NT2/D1 (cell line): ENCODE measurements around the gene GPR152.
A peak's percentile ranks its signal among the peaks of the same experiment; 100 is the strongest.

Experiments used
- DNase-seq: peaks from one replicate; pipeline ENCODE4 v3.0.0-alpha.2; 2011; ENCODE audit warnings: low read depth, low spot score
- H3K27me3 ChIP-seq: 2 replicates; pipeline ENCODE4 v1.6.0; 2011; ENCODE audit warnings: mild to moderate bottlenecking; ENCODE audit not compliant: insufficient read length, insufficient read depth
- H3K36me3 ChIP-seq: 2 replicates; pipeline ENCODE4 v1.6.1; 2011; ENCODE audit warnings: mild to moderate bottlenecking, low read length, mixed read lengths; ENCODE audit not compliant: insufficient read depth, insufficient read length
- H3K4me1 ChIP-seq: 2 replicates; pipeline ENCODE4 v1.5.1; 2011; ENCODE audit not compliant: insufficient read depth, insufficient read length
- H3K4me3 ChIP-seq: 2 replicates; pipeline ENCODE4 v1.5.1; 2011; ENCODE audit warnings: low read depth; ENCODE audit not compliant: insufficient read length
- H3K9ac ChIP-seq: 2 replicates; pipeline ENCODE4 v1.6.0; 2011; ENCODE audit warnings: low read depth; ENCODE audit not compliant: insufficient read length
- H3K9me3 ChIP-seq: 2 replicates; pipeline ENCODE4 v1.5.1; 2011; ENCODE audit warnings: mild to moderate bottlenecking, low read length; ENCODE audit not compliant: insufficient read depth
- SUZ12 ChIP-seq: IDR thresholded peaks from 2 replicates; pipeline ENCODE4 v1.6.1; 2011; ENCODE audit not compliant: insufficient read length, insufficient read depth; ENCODE audit errors: extremely low read depth
- YY1 ChIP-seq: IDR thresholded peaks from 2 replicates; pipeline ENCODE4 v1.6.1; 2011; ENCODE audit not compliant: insufficient read length, insufficient read depth
- ZNF274 ChIP-seq: IDR thresholded peaks from 2 replicates; pipeline ENCODE4 v1.6.1; 2011; ENCODE audit warnings: mild to moderate bottlenecking, low read depth, low read length

Gene GPR152

GRCh38 chr11:67445515-67445914, 7.0 kb downstream of the GPR152 start:
- Histone ChIP-seq H3K36me3 (peaks cover 20% of the 10 kb centered on the region), H3K4me3 (no peak overlapping the region), H3K9me3 (no peaks in the 10 kb centered on the region), H3K27me3 (peaks cover 4% of the 10 kb centered on the region), H3K9ac (no peak overlapping the region), H3K4me1 (peaks cover 25% of the 10 kb centered on the region)
- TF ChIP-seq SUZ12 (no peak), YY1 (no peak), ZNF274 (no peak)
- DNase-seq = no peak

DNA sequence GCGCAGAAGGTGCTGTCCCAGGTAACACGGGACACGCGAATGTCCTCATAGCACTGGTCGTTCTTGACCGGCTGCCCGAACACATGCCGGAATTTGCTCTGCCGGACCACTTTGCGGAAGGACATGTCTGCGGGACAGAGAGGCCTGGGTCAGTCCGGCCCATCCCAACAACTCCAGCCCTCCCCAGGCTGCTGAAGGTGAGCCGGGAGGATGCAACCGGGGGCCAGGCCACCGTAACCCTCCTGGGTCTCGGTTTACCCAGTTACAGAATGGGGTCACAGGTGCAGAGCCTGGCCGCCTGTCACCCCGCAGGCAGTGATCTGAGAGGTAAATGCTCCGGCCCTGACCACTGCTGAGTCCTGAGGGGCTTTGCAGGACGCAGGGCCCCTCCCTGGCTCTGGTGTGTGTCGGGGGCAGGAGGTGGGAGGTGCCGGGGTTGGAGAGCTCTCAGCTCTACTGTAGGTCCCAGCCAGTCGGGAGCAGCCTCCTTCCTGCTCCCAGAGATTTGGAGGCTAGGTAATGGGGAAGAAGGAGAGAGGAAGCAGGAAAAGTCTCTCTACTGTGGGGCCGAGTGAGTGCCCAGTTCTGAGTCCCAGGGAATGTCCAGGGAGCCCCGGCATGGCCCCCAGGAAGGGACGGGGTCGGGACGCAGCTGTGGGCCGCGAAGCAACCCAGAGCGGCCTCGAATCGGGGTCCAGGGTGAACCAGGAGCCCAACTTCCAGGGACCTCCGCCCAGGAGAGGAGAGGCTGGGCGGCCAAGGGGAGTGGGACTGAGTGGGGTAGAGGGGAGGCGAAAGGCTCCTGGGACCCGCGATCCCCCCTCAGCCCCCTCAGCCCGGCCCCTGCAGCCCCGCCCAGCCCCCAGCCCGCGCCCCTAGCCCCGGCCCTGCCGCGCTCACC, 9.8 kb downstream of the GPR152 start:
- TF ChIP-seq SUZ12 (no peak), YY1 (no peak), ZNF274 (no peak)
- H3K36me3 ChIP-seq = peaks cover 46% of the 10 kb centered on the region
- peaks cover 32% of the 10 kb centered on the region for H3K4me1 ChIP-seq
- H3K9ac ChIP-seq = peak overlapping the region; percentile 97
- peaks cover 4% of the 10 kb centered on the region for H3K27me3 ChIP-seq
- DNase-seq = no peak
- H3K4me3 ChIP-seq = peak overlapping the region; percentile 89
- H3K9me3 ChIP-seq = no peaks in the 10 kb centered on the region

DNA sequence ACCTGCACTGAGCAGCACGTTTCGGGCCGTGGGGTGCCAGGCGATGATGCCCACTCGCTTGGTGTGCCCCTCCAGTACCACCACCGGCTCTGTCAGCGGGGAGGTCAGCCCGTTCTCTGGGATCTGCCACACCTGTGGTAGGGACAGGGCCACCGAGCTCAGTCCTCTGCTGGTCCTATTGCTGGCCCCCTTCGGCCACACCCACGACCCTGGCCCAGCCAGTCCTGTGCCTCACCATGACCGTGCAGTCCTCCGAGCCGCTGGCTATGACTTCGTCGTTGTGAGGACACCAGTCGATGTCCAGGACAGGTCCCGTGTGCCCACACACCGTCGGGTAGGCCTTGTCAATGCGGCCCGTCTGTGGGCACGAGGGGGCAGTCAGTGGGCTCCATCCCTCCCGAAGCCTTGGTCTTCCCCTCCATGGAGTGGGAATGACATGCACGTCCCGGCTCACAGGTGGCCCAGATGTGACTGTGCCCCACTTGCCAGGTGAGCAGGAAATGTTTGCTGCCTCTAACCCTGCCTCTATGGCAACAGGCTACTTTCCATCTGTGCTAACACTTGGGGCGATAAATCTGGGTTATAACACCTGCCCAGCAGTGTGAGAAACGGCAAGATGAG, 10.7 kb downstream of the GPR152 start:
- Histone ChIP-seq H3K36me3 (peaks cover 53% of the 10 kb centered on the region), H3K9me3 (no peaks in the 10 kb centered on the region), H3K27me3 (peaks cover 4% of the 10 kb centered on the region), H3K9ac (peak overlapping the region; percentile 62), H3K4me1 (peaks cover 37% of the 10 kb centered on the region), H3K4me3 (no peak overlapping the region)
- no peak for DNase-seq
- TF ChIP-seq YY1 (no peak), ZNF274 (no peak), SUZ12 (no peak)

GRCh38 chr11:67441098-67441563, 11.4 kb downstream of the GPR152 start:
- TF ChIP-seq YY1 (no peak), SUZ12 (no peak), ZNF274 (no peak)
- H3K4me3 ChIP-seq = no peak overlapping the region
- peaks cover 4% of the 10 kb centered on the region for H3K27me3 ChIP-seq
- no peaks in the 10 kb centered on the region for H3K9me3 ChIP-seq
- no peak for DNase-seq
- peak overlapping the region; percentile 33 for H3K9ac ChIP-seq
- H3K36me3 ChIP-seq = peaks cover 58% of the 10 kb centered on the region
- H3K4me1 ChIP-seq = peaks cover 44% of the 10 kb centered on the region

DNA sequence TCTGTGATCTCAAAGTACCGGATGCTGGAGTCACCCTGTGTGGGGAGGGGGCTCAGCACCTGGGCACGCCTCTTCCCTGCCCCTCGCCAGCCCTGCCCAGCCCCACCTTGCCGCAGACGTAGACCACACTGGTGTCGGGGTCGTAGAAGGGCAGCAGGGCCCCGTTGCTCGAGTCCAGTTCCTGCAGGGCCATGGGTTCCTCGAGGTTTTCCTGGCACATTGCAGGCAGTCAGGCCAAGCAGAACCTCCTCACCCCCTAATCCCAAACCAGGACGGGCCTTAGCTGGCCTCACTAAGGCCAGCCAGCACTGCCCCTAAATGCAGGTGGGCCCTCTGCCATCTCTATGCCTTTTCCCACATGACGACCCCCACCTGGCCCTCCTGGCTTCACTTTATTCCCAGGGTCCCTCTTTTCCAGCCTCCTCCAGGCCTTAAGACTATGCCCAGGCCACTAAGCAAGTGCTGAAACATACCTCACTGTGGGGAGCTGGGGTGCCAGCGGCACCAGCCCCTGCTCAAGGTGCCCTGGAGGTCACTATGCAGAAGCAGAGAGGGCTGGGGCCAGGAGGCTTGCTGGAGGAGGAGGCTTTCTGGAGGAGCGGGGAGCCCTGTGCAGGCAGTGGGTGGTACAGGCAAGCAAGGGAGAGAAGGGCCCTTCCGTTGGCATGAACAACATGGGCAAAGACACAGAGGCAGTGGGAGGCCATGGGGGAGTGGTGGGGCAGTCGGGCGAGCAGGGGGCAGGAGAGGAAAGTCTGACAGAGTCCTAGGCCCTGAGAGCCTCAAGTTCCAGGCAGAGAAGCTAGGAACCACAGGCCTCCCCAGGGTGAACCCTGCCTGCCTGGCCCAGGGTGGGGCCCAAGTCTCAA, 12.1 kb downstream of the GPR152 start:
- TF ChIP-seq YY1 (no peak), ZNF274 (no peak), SUZ12 (no peak)
- no peak overlapping the region for H3K4me3 ChIP-seq
- peaks cover 50% of the 10 kb centered on the region for H3K4me1 ChIP-seq
- H3K36me3 ChIP-seq = peaks cover 65% of the 10 kb centered on the region
- peak overlapping the region; percentile 33 for H3K9ac ChIP-seq
- DNase-seq = no peak
- H3K9me3 ChIP-seq = no peaks in the 10 kb centered on the region
- peaks cover 4% of the 10 kb centered on the region for H3K27me3 ChIP-seq

DNA sequence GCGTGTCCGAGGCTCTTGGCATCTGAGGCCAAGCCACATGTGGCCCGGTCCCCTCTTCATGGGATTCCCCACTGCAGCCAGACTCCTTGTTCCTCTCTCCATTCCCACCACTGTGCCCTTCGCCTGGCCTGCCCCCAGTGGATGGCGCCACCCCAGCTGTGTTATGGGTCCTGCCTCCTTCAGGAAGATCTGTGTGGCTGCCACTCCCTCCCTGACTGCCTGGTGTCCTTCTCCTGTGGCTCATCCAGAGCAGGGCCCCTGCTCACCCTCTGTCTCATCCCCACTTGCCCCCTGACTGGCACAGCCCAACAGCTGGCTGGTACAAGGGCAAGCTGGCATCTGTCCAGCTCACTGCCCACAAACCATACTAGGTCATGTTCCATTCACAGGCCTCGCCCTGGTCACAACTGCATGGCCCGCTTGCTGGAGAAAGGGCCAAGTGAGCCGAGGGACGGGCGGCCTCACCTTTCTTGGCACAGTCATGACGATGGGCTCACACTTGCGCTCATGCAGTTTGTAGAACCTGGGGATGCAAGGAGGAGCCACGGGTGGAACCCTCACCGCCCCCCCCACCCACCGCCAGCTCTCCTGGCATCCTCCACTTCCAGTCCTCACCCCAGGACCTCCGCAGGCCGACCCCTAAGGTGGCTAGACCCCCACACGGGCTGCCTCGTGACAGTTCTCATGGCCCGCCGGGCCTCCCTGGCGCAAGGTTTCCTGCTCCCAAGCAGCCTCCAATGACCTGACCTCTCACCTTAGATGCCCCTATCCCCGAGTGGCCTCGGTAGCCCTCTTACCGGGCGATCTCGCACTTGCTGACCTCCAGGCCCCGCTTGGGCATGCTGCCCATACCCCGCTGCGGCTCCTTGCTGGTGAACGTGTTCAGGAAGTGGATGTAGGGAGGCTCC, 13.0 kb downstream of the GPR152 start:
- Histone ChIP-seq H3K9me3 (no peaks in the 10 kb centered on the region), H3K9ac (peak overlapping the region; percentile 43), H3K36me3 (peaks cover 74% of the 10 kb centered on the region), H3K4me3 (no peak overlapping the region), H3K4me1 (peaks cover 59% of the 10 kb centered on the region), H3K27me3 (no peaks in the 10 kb centered on the region)
- no peak for DNase-seq
- TF ChIP-seq SUZ12 (no peak), ZNF274 (no peak), YY1 (no peak)
